Stomach (tissue), 9 donors: ENCODE results near the gene WIZ. TPM values are rescaled to one million over a fixed set of nuclear protein-coding genes. Genes with fewer than 3 reads are reported as not detected.
A peak's percentile ranks its signal among the peaks of the same experiment; 100 is the strongest.

Source experiments
- DNase-seq, 2 donors: peaks; one replicate each; pipeline versions ENCODE4 v3.0.0 to v3.0.0-alpha.2; 2013 to 2019
- H3K27ac ChIP-seq, 5 donors: fragments of 200-600 bp in 4 of 5; sonication (generic) in 4 of 5; one replicate each; pipeline ENCODE4 v1.5.1; 2013 to 2019; ENCODE audit warnings: mild to moderate bottlenecking in 1 of 5, moderate library complexity in 1 of 5
- H3K27me3 ChIP-seq, 3 donors: fragments of 200-600 bp; sonication (generic); one replicate each; pipeline ENCODE4 v1.5.1; 2017 to 2019; ENCODE audit warnings: mixed run types in 1 of 3
- H3K36me3 ChIP-seq, 4 donors: fragments of 200-600 bp; sonication (generic); 1 replicate in 3 of 4; 2 replicates in 1 of 4; pipeline ENCODE4 v1.5.1; 2016 to 2019
- H3K4me1 ChIP-seq, 4 donors: fragments of 200-600 bp; sonication (generic); one replicate each; pipeline ENCODE4 v1.5.1; 2016 to 2019
- H3K4me3 ChIP-seq, 4 donors: fragments of 200-600 bp; sonication (generic) in 3 of 4; one replicate each; pipeline ENCODE4 v1.5.1; 2016 to 2019; ENCODE audit warnings: mild to moderate bottlenecking in 1 of 4
- H3K9me3 ChIP-seq, 4 donors: fragments of 200-600 bp; sonication (generic); one replicate each; pipeline ENCODE4 v1.5.1; 2016 to 2019
- CTCF ChIP-seq, 7 experiments: fragments of 450-650 bp in 4 of 7; fragments of 200-600 bp in 3 of 7; sonication (generic) in 3 of 7; IDR thresholded peaks; one replicate each; pipeline ENCODE4 v1.5.1; 2016 to 2019; ENCODE audit warnings: antibody characterized with exemption in 7 of 7, control low read depth in 2 of 7, mild to moderate bottlenecking in 1 of 7
- EP300 ChIP-seq: sonication (generic); formaldehyde crosslinking; IDR thresholded peaks from one replicate; pipeline ENCODE4 v1.6.1; 2017; ENCODE audit warnings: antibody characterized with exemption
- POLR2A ChIP-seq, 4 donors: fragments of 450-650 bp; IDR thresholded peaks; one replicate each; pipeline ENCODE4 v1.6.1; 2016; ENCODE audit warnings: antibody characterized with exemption in 4 of 4, control low read depth in 2 of 4, mild to moderate bottlenecking in 1 of 4, moderate library complexity in 1 of 4
- POLR2AphosphoS5 ChIP-seq, 3 donors: sonication (generic); formaldehyde crosslinking; IDR thresholded peaks; one replicate each; pipeline ENCODE4 v1.6.1; 2016; ENCODE audit warnings: antibody characterized with exemption in 3 of 3
- WGBS, 5 donors: extraction: QIAGEN DNeasy Blood & Tissue Kit in 3 of 5; methylation state at CpG; one replicate each; pipeline versions ENCODE4 v1.1.5 to v1.1.7; 2013 to 2018; 5-methylcytosine and 5-hydroxymethylcytosine counted together
- intact Hi-C: fragments of 100-400 bp; cut with DNase I; formaldehyde crosslinking; loops from one replicate; pipeline ENCODE4 v1.15.1; 2023; ENCODE audit warnings: low total_unique reads
- polyA plus RNA-seq, 3 donors: library from polyadenylated mRNA; stranded (reverse); fragments of 200-250 nt; gene quantifications; one replicate each; pipeline ENCODE4 v1.2.3, GENCODE V29; 2013
- total RNA-seq, 5 donors: library from RNA; depleted of rRNA; stranded (reverse); fragments of >200 nt; gene quantifications; one replicate each; pipeline versions ENCODE4 v1.1.0 to v1.2.3, GENCODE V29; 2014 to 2016
- donor health status: healthy with polysubstance abuse.
- donor health status: Bipolar disorder and iron deficiency.
- donor health status: healthy.

The WIZ gene
- total and polyA plus RNA-seq, 8 donors: 13.9 to 124 (median 18.3) TPM

GRCh38 chr19:15432629-15433518 lies 16.9 kb downstream of the WIZ start:
- H3K4me3 ChIP-seq: peak overlapping the region; percentile 90 to 99 (median 93)
- H3K4me1 ChIP-seq: peaks cover 27 to 62% (median 54%) of the 10 kb centered on the region in 4 donors
- H3K9me3 ChIP-seq: no peaks in the 10 kb centered on the region
- intact Hi-C loops: no loop called here
- H3K36me3 ChIP-seq: peaks cover 0 to 36% (median 24%) of the 10 kb centered on the region in 4 donors
- TF ChIP-seq EP300 (no peak), POLR2A (IDR thresholded peaks at IDR 0.05) (no peak), POLR2AphosphoS5 (IDR thresholded peaks at IDR 0.05) (peak; percentile 62 to 75 (median 75)), CTCF (IDR thresholded peaks at IDR 0.05) (no peak)
- no peaks in the 10 kb centered on the region for H3K27me3 ChIP-seq
- WGBS, 5 donors: 0 to 2% (median 1%) methylated on average over 19 to 75 of the region's 75 CpGs
- peak; percentile 92 to 98 for DNase-seq
- peak overlapping the region; percentile 87 to 93 (median 89) for H3K27ac ChIP-seq

GRCh38 chr19:15432018-15432494 lies 17.7 kb downstream of the WIZ start:
- peaks cover 4 to 44% (median 32%) of the 10 kb centered on the region in 4 donors for H3K36me3 ChIP-seq
- no peaks in the 10 kb centered on the region for H3K27me3 ChIP-seq
- H3K4me1 ChIP-seq: peaks cover 23 to 53% (median 46%) of the 10 kb centered on the region in 4 donors
- H3K9me3 ChIP-seq: no peaks in the 10 kb centered on the region
- peak overlapping the region; percentile 26 to 85 (median 76) for H3K27ac ChIP-seq
- WGBS, 5 donors: 0 to 1% (median 1%) methylated on average over 15 to 44 of the region's 44 CpGs
- H3K4me3 ChIP-seq: peak overlapping the region; percentile 90 to 99 (median 93)
- intact Hi-C loops: no loop called here
- no peak for TF ChIP-seq POLR2A (IDR thresholded peaks at IDR 0.05)
- no peak for TF ChIP-seq CTCF (IDR thresholded peaks at IDR 0.05)
- no peak for TF ChIP-seq POLR2AphosphoS5 (IDR thresholded peaks at IDR 0.05)
- TF ChIP-seq EP300: no peak
- peak in 1 of 2 donors; percentile 40 for DNase-seq

GRCh38 chr19:15431396-15432017 lies 18.2 kb downstream of the WIZ start:
- WGBS, 5 donors: 11 to 16% (median 13%) methylated on average over 7 of the region's 7 CpGs
- peaks cover 23 to 48% (median 43%) of the 10 kb centered on the region in 4 donors for H3K4me1 ChIP-seq
- no peak for TF ChIP-seq POLR2A (IDR thresholded peaks at IDR 0.05)
- no peak for TF ChIP-seq CTCF (IDR thresholded peaks at IDR 0.05)
- no peak for TF ChIP-seq POLR2AphosphoS5 (IDR thresholded peaks at IDR 0.05)
- TF ChIP-seq EP300: no peak
- peaks cover 9 to 46% (median 36%) of the 10 kb centered on the region in 4 donors for H3K36me3 ChIP-seq
- peak overlapping the region in 4 of 5 donors; percentile 27 to 85 (median 78) for H3K27ac ChIP-seq
- intact Hi-C loops: no loop called here
- DNase-seq: no peak
- no peaks in the 10 kb centered on the region for H3K9me3 ChIP-seq
- peak overlapping the region; percentile 90 to 99 (median 93) for H3K4me3 ChIP-seq
- no peaks in the 10 kb centered on the region for H3K27me3 ChIP-seq

- no peaks in the 10 kb centered on the region for H3K9me3 ChIP-seq
- TF ChIP-seq POLR2AphosphoS5 (IDR thresholded peaks at IDR 0.05): no peak
- TF ChIP-seq POLR2A (IDR thresholded peaks at IDR 0.05): no peak
- no peak for TF ChIP-seq CTCF (IDR thresholded peaks at IDR 0.05)
- no peak for TF ChIP-seq EP300
- H3K27ac ChIP-seq: no peak overlapping the region
- H3K4me3 ChIP-seq: peak overlapping the region in 3 of 4 donors; percentile 13 to 99 (median 96)
- WGBS, 5 donors: 77 to 84% (median 77%) methylated on average over 8 to 10 of the region's 10 CpGs
- DNase-seq: no peak
- H3K36me3 ChIP-seq: peaks cover 15 to 47% (median 44%) of the 10 kb centered on the region in 4 donors
- H3K4me1 ChIP-seq: peaks cover 23 to 48% (median 42%) of the 10 kb centered on the region in 4 donors
- H3K27me3 ChIP-seq: no peaks in the 10 kb centered on the region
- intact Hi-C loops: no loop called here
These were observed 19.1 kb downstream of the WIZ start for GRCh38 chr19:15430526-15431120.
